ENCODE data around the gene TTC7B.

The TTC7B gene

GRCh38 chr14:90488256-90488655, 328.0 kb downstream of the TTC7B start:
- DNase-seq (ENCODE audit: low read depth): no peak

- no peak for DNase-seq (ENCODE audit: low read depth)
Observed at GRCh38 chr14:90487462-90487861, 328.8 kb downstream of the TTC7B start.

GRCh38 chr14:90487031-90487430, 329.2 kb downstream of the TTC7B start:
- DNase-seq (ENCODE audit: low read depth): no peak

GRCh38 chr14:90484291-90484690, 331.9 kb downstream of the TTC7B start:
- DNase-seq (ENCODE audit: low read depth): no peak

GRCh38 chr14:90483571-90483974, 332.7 kb downstream of the TTC7B start:
- no peak for DNase-seq (ENCODE audit: low read depth)

- no peak for DNase-seq (ENCODE audit: low read depth)
Observed at GRCh38 chr14:90483117-90483516, 333.1 kb downstream of the TTC7B start.

GRCh38 chr14:90475298-90475697, 340.9 kb downstream of the TTC7B start:
- no peak for DNase-seq (ENCODE audit: low read depth)
